DMS79 (cell line): ENCODE measurements around the gene EIF2D.

Experiments
- DNase-seq: peaks from one replicate; lab custom pipeline; 2025; lab: John Stamatoyannopoulos, UW

The EIF2D gene

DNA sequence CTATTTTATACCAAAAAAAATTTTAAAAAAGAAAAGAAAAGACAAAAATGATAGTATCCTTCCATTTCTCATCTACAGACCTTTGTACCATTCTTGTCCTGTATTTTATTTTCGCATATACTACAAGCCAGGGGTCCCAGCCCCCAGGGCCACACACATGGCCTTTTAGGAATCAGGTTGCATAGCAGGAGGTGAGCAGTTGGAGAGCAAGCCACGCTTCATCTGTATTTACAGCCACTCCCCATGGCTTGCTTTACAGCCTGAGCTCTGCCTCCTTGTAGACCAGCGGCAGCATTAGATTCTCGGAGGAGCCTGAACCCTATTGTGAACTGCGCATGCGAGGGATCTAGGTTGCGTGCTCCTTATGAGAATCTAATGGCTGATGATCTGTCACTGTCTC is 65.2 kb downstream of the EIF2D start:
- no peak for DNase-seq

DNA sequence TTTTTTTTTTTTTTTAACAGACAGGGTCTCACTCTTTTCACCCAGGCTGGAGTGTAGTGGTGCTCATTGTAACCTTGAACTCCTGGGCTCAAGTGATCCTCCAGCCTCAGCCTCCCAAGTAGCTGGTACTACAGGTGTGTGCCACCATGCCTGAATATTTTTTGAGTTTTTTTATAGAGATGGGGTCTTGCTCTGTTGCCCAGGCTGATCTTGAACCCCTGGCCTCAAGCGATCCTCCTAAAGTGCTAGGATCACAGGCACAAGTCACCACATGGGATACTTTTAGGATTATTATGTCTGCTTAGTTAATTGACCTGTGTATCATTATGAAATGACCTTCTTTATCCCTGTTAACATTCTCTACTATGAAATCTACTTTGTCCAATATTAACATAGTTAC is 66.9 kb downstream of the EIF2D start:
- DNase-seq = no peak

DNA sequence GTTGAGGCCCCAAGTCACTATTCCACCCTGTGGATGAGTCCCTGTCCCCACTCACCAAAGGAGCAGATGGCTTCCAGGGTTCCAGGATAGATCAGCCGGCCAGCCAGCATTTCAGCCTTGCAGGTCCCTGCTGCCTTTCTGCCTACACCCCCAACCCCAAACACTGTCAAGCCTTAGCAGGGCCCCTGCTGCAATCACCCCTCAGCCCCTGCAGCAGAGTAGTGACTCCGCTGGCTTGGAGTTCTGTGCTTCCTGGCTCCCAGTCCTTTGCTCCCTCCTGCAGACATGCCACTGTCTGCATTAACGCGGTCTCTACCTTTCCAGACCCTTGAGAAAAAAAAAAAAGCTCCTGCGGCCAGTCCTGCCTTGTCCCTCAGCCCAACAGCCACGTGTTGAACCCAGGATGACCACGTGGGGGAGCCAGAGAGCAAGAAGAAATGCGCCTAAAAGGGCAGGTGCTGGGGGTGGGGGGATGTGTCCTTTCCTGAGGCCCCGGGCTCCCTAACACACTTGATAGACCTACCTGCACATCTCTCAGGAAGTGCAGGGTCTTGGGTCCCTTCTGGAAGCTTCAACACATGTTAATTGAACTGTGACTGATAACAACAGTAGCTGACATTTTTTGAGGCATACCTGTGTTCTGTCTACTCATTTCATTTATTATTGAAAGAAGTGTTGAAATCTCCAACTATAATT is 67.6 kb downstream of the EIF2D start:
- peak; percentile 13 for DNase-seq
